DMS53 treated with DMSO at 0.1 percent for 48 hours (cell line): ENCODE measurements around the gene C4BPB.
A peak's percentile ranks its signal among the peaks of the same experiment; 100 is the strongest.

Experiments
- DNase-seq: peaks from one replicate; lab custom pipeline; 2025; ENCODE audit not compliant: unreplicated experiment; lab: John Stamatoyannopoulos, UW

Gene C4BPB

GRCh38 chr1:207084232-207084631 is 4.4 kb upstream of the C4BPB start:
- no peak for DNase-seq

DNA sequence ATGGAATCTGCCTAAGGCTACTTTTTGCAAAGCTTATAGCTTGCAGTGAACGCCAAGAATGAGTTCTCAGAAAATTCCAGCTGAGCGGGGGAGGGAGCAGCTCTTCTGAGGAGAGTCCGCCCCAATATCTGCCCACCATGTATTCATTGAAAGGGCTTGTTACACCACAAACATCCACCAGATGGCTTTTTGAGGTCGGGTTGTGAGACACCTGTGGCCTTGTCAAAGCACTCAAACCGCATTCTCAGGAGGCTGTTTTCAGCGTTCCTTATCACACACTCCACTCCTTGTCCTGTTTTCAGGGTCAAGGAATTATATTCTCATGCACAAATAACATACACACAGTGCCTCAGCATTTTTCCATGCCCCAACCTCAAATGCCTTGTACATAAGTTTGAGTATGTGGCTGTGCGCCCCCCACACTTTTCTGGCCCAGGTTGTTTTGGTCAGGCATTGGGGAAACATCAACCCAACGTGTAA is 3.9 kb upstream of the C4BPB start:
- DNase-seq, result peak; percentile 69

DNA sequence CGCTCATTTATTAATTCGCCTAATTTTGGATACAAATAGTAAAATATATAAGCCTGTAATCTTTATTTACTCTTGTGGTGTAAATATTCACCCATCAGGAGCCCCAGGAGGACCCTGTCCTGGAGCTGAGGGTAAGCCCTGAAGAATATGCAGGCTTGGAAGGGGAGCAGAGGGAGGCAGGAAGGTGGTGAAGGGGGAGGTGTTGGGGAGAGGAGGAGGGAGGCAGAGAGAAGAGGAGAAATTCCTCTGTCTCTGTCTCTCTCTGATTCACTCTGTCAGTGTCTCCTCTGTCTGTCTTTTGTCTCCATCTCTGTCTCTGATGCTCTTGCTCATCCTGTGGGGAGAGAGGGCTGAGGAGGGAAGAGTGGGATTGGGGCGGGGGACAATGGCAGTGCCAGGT is 2.8 kb upstream of the C4BPB start:
- no peak for DNase-seq

DNA sequence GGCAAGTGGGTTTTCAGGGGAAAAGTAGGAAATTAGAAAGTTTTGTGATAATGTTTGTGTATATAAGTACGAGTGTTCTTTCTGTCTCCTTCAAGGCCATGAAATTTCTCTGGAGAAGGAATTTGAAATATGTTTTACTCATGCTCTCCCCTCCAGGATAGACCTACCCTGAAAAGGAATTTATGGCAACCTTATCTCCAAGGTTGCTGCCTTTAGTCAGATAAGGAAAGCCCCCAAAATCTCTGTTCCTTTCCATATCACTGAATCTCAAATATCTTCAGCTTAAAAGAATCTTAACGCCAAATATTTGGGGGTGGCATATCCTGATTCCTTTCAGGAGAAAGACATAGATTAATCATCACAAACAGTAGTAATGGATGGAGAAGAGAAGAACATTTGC is 499 bp upstream of the C4BPB start:
- DNase-seq, result no peak

- no peak for DNase-seq
Measured at GRCh38 chr1:207089627-207090355, 1.1 kb downstream of the C4BPB start.

DNA sequence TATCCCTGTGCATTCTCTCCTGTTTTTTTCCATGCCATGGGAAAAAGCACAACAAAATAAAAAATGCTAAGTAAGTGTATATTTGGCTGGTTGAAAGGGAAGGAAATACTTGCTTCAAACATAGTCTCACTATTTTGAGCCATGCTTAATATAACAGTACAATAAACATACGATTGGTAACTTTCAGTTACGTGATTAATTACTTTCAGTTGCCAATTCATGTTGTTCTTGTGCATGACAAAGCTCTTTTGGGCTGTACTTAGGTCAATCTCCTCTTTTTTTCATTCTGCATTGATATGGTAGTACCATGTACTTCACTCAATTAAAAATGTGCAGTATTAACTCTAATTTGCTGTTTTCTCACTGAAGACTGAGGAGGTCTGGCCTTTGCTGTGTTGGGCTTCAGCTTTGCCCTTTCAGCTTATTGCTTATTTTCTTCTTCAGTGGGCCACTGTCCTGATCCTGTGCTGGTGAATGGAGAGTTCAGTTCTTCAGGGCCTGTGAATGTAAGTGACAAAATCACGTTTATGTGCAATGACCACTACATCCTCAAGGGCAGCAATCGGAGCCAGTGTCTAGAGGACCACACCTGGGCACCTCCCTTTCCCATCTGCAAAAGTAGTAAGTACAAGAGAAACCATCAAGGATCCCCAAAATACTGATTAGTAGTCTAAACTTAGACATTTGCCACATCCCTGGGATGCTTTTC is 2.7 kb downstream of the C4BPB start:
- no peak for DNase-seq

DNA sequence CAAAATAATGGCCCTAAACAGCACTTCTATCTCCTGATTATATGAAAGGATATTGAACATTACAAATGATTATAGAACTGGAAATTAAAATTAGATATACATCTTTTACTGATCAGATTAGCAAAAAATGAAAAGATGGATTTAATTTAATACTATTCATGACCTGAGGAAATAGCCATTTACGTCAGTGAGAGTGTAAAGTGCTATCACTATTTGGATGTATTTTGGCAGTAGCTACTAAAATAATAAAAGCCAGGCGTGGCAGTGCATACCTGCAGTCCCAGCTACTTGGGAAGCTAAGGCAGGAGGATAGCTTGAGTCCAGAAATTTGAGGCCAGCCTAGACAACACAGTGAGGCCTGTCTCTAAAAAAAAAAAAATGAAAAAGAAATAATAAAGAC is 5.3 kb downstream of the C4BPB start:
- DNase-seq, result no peak

GRCh38 chr1:207097871-207098324 is 9.2 kb downstream of the C4BPB start:
- no peak for DNase-seq

- DNase-seq, result no peak
Measured at GRCh38 chr1:207101720-207102119, 13.1 kb downstream of the C4BPB start.

GRCh38 chr1:207102146-207102545 is 13.5 kb downstream of the C4BPB start:
- DNase-seq, result no peak

DNA sequence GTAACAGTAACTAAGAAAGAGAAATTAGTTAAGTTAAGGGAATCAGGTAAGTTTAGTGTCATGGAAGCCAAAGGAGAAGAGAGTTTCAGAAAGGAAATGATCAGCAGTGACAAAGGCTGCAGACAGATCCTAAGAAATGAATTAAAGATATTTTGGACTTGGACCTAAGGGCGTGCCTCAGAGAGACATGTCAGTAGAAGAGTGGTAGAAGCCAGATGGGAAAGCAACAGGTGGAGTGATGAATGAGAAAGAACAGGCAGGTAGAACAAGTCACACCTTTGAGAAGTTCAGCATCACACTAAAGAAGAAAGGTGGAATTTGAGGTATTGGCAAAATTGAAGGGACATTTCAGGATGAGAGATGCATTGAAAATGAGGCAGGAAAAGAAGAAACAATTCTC is 14.0 kb downstream of the C4BPB start:
- no peak for DNase-seq

GRCh38 chr1:207103892-207104373 is 15.3 kb downstream of the C4BPB start, which contains the start of gene C4BPA:
C4BPA (plus strand) TSS chr1:207104233; CDS start chr1:207113026, 8,793 bp downstream.
- peak; percentile 8 for DNase-seq

GRCh38 chr1:207109004-207109403 is 20.3 kb downstream of the C4BPB start:
- no peak for DNase-seq

GRCh38 chr1:207112616-207113296 is 24.1 kb downstream of the C4BPB start:
- DNase-seq, result no peak

- DNase-seq, result no peak
Measured at GRCh38 chr1:207115269-207115668, 26.6 kb downstream of the C4BPB start.

DNA sequence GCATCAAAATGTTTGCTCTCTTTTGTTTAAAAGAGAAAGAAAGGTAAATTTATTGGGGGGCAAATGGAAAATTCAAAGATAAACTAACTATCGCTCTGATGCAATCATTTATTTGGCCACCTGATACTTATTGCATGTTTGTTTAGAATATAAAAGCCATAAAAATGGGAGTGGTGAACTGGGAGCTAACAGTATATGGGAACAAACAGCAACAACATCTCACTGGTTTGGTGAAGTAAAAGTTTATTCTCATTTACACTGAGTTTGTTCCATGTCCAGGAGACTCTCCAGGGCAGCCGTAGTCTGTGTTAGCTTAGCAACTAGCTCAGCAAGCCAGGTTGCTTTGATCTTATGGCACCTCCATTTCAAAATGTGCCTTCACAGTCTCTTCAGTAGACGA is 35.7 kb downstream of the C4BPB start:
- DNase-seq, result no peak

DNA sequence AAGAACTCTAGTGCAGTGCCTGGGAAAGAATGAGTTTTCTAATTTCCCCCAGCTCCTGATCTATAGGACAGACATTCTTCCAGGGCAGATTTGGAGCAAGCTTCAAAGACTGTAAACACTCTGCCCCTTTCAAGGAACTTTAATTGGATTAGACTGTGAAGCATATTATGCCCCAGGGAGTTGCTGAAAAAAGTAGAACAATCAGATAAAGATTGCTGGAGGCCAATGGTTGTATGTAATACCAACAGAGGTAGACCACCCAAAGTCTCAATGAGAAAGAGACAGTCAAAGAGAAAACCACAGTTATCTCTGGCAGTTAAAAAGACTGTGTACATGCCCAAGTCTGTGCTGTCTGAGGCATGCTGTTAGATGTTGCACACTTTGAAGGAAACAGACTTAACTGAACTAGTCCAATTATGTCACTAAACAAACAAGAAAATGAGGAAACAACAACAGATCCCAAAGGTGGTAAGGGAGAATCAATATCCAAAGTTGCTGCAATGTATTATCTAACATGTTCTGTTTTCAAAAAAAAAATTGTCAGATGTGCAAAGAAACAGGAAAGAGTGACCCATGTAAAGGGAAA is 39.8 kb downstream of the C4BPB start:
- DNase-seq, result no peak

DNA sequence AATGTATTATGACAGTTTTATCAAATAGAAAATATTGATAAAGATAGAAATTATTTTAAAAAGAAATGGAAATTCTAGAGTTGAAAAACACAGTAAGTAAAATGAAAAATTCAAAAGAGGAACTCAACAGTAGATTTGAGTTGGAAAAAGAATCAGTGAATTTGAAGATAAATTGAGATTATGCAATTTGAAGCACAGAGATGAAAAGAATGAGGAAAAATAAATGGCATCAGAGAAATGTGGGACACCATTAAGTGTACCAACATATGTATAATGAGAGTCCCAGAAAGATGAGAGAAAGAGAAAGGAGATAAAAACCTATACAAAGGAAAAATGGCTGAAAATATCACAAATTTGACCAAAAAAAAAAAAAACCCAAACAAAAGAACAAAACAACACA is 40.4 kb downstream of the C4BPB start:
- DNase-seq, result no peak

DNA sequence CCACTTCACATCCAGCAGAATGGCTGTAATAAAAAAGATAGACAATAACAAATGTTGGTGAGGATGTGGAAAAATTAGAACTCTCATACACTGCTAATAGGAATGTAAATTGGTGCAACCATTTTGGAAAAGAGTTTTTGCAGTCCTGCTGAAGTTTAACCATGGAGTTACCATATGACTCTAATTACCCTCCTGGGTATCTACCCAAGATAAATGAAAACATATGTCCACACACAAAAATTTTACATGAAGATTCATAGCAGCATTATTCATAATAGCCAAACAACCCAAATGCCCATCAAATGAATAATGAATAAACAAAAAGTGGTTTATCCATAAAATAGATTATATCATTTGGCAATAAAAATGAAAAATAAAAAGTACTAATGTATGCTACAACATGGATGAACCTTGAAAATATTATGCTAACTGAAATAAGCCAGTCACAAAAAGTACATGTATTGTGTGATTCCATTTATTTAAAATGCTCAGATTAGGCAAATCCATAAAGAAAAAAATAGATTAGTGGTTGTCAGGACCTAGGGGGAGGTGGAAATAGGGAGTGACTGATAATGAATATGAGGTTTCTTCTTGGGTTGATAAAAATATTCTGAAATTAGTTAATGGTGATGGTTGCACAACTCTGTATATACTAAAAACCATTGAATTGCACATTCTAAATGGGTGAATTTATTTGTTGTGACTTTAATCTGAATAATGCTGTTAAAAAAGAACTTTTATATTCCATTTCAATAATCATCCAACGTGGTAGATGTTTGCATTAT is 41.8 kb downstream of the C4BPB start:
- DNase-seq, result no peak

- DNase-seq, result no peak
Measured at GRCh38 chr1:207131163-207131562, 42.5 kb downstream of the C4BPB start.
